ENCODE results near the gene TAF7L. TPM values are rescaled to one million over a fixed set of nuclear protein-coding genes. Genes with fewer than 3 reads are reported as not detected.

TAF7L gene
- 0.25 and 0.26 TPM in 2 replicates for total RNA-seq

GRCh38 chrX:101290957-101291603 lies at the start of gene TAF7L:
TSS of gene TAF7L (minus strand) at chrX:101291334. CDS start at chrX:101287543, 3,791 bp downstream.

DNA sequence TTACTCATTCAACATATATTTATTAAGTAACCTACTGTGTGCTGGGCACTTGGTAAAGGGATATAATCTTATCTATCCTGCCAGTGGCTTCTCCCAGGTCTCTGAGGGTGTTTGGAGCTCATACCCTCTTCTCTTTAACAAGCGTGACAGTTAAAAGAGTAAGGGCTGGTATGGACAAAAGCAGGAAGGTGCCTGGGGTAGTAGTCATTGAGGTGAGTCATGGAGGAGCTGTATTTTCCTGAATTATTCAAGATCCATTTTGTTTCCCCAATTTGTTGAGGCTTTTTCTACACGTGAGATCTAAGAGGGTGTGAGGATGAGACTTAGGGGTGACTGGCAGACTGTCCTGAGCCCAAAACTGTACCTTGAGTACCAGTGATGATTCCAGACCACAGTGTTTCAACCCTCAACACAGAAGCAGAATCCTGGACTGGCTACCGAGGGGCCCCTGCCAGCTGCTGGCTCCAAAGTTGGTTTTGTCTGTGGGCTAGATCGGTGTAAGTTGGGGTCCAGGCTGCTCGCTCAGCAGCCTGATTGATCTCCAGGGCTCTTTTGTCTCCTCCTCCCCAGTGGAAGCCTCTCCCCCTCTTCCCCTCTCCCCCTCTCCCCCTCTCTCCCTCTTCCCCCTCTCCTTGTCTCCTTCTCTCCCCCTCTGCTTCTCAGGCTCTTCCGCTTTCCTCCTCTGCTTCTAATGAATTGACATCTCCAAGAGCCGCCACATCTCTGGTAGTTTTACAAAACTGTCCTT lies 71.8 kb downstream of the TAF7L start, which contains the start of gene DRP2:
TSS of gene DRP2 (plus strand) at position 671 of the 748 bp plus-strand sequence. CDS start 11,862 bp downstream, outside the sequence.

Other genes with a start within 250 kb of the TAF7L start
- gene TRMT2B, start 239.2 kb downstream of the TAF7L start, total RNA-seq, result 16.5 and 20.6 TPM in 2 replicates
- 7.1 and 12.0 TPM in 2 replicates for gene TMEM35A, start 212.5 kb downstream of the TAF7L start, total RNA-seq
- gene CENPI, start 193.1 kb downstream of the TAF7L start, total RNA-seq, result 9.8 and 14.1 TPM in 2 replicates
- gene DRP2, start 71.5 kb downstream of the TAF7L start, total RNA-seq, result under 0.01 and 0.12 TPM in 2 replicates
- 2.8 and 2.9 TPM in 2 replicates for gene TIMM8A, start 57.4 kb upstream of the TAF7L start, total RNA-seq
- not detected in 2 replicates for gene BTK, start 94.9 kb upstream of the TAF7L start, total RNA-seq
- 603 and 776 TPM in 2 replicates for gene RPL36A, start 99.7 kb upstream of the TAF7L start, total RNA-seq
- gene GLA, start 116.6 kb upstream of the TAF7L start, total RNA-seq, result 26.1 and 27.6 TPM in 2 replicates
- 120 and 121 TPM in 2 replicates for gene HNRNPH2, start 116.9 kb upstream of the TAF7L start, total RNA-seq
- gene ARMCX4, start 194.1 kb upstream of the TAF7L start, total RNA-seq, result 3.7 and 4.4 TPM in 2 replicates

Data from aortic smooth muscle cell (primary cell).